ENCODE data around the gene PLA1A.
"Not testable (repeated sequence)": the region's sequence is repeated elsewhere in the genome, so short reads cannot be mapped to it uniquely, and the experiment has no call there.

PLA1A gene, protein sequence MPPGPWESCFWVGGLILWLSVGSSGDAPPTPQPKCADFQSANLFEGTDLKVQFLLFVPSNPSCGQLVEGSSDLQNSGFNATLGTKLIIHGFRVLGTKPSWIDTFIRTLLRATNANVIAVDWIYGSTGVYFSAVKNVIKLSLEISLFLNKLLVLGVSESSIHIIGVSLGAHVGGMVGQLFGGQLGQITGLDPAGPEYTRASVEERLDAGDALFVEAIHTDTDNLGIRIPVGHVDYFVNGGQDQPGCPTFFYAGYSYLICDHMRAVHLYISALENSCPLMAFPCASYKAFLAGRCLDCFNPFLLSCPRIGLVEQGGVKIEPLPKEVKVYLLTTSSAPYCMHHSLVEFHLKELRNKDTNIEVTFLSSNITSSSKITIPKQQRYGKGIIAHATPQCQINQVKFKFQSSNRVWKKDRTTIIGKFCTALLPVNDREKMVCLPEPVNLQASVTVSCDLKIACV

GRCh38 chr3:119597548-119598288 is at the start of gene PLA1A:
Gene PLA1A (plus strand): TSS chr3:119597885. CDS start chr3:119597914, 29 bp downstream.
- no peak for DNase-seq

- no peak for DNase-seq
Observed at GRCh38 chr3:119548341-119548740, 49.3 kb upstream of the PLA1A start.

- DNase-seq = no peak
Observed at GRCh38 chr3:119550192-119550910, 47.3 kb upstream of the PLA1A start.

DNA sequence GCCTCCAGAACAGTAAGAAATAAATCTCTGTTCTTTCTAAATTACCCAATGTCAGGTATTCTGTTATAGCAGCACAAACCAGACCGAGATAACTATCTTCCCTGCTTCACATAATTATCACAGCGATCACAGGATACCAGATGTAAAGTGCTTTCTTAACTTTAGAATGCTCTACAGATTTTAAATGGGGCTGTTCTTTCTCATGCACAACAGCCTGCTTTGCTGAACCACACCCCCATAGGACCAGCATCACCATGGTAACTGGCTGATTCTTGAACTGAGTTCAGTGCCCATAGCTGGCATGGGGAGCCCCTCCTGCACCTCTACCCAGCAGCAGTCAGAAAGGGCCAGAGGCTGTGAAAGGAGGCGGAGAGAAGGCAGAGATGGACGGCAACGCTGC is 46.1 kb upstream of the PLA1A start:
- no peak for DNase-seq

DNA sequence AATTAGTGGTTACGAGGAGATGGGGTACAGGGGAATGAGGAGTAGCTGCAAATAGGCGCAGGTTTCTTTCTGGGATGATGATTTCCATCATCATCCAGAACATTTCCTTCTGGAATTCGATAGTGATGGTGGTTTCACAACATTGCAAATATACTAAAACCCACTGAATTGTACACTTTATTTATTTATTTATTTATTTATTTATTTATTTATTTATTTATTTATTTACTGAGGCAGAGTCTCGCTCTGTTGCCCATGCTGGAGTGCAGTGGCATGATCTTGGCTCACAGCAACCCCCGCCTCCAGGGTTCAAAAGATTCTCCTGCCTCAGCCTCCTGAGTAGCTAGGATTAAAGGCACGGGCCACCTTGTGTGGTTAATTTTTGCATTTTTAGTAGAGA is 44.8 kb upstream of the PLA1A start:
- not testable (repeated sequence) for DNase-seq

- no peak for DNase-seq
Observed at GRCh38 chr3:119553823-119554415, 43.8 kb upstream of the PLA1A start.

DNA sequence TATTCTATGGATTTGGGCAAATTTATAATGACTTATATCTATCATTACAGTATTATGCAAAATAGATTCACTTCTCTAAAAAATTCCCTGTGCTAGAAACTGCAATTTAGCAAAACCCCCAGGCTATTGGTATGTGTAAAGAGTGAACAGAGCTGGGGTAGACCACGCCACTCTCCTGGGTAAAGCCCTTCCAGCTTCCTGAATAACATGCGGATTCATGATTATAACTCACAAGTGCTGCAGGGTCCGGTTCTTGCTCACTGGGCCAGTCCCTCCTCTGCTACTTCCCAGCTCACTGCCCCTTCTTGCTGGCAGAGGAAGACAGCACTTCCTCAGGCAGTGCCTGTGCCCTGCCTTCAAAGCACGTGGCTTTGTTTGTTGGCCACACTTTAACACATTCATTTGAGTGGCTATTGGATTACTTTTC is 42.4 kb upstream of the PLA1A start:
- no peak for DNase-seq

DNA sequence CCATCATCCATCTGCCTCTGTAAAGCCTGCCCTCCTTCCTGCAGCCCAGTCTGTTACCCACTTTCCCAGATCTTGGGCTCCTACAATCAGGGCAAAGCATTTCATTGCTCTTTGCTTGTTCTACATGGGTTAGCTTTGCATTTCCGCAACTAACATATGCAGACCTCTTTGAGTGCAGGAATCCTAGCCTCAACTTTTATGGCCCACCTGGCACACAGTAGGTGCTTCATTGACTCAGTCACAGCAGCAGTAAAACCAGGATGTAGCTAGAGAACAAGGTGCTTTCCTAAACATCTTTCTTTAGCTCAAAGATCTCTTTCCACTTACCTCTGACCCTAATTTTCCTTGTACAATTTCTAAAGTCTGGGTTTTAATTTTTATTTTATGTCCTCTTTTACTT is 41.8 kb upstream of the PLA1A start:
- no peak for DNase-seq

- no peak for DNase-seq
Observed at GRCh38 chr3:119557192-119557876, 40.4 kb upstream of the PLA1A start.

- DNase-seq = no peak
Observed at GRCh38 chr3:119557877-119558269, 39.8 kb upstream of the PLA1A start.

- DNase-seq = no peak
Observed at GRCh38 chr3:119558626-119559317, 38.9 kb upstream of the PLA1A start.

GRCh38 chr3:119559441-119559963 is 38.2 kb upstream of the PLA1A start, which contains the start of gene CD80:
Gene CD80 (minus strand): TSS chr3:119559614. CDS start chr3:119557728, 1,886 bp downstream.
- no peak for DNase-seq

DNA sequence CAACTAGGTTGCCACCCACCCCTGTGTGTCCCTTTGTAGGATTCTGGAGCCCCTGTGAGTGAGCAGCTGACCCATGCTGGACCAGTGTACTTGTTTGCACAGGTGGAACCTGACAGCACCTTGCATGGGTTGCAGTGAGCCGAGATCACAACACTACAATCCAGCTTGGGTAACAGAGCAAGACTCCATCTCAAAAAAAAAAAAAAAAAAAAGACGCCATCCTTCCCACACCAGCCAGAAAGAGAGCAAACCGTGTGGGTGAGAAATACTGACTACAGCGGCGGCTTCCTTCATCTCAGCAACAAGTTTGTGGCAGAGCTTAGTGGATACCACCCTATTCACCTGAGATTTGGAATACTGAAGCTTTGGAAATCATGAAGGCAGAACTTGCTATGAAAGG is 37.5 kb upstream of the PLA1A start:
- DNase-seq = no peak

- DNase-seq = no peak
Observed at GRCh38 chr3:119562307-119562961, 35.3 kb upstream of the PLA1A start.

- not testable (repeated sequence) for DNase-seq
Observed at GRCh38 chr3:119563334-119563733, 34.4 kb upstream of the PLA1A start.

- DNase-seq = no peak
Observed at GRCh38 chr3:119569156-119569555, 28.5 kb upstream of the PLA1A start.

- no peak for DNase-seq
Observed at GRCh38 chr3:119570229-119570628, 27.5 kb upstream of the PLA1A start.

GRCh38 chr3:119571230-119571629 is 26.5 kb upstream of the PLA1A start:
- no peak for DNase-seq

DNA sequence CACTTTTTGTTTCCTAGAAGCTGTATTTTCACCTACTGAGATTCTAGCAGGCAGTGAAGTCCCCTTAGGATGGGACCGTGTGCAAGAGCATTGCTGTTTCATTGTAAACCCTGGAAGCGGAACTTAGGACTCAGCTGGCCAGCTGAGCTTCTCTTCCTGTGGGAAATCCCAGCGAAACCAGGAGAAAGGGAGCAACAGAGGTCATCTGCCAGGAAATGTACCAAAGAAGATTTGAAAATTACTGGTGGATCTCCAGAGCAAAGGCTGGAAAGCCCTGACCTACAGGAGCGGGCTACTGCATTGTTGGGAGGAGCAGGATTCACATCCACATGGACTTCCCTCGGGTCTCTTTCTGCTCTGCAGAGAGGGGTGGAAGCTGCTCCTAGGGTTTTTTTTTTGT is 26.0 kb upstream of the PLA1A start:
- DNase-seq = no peak

DNA sequence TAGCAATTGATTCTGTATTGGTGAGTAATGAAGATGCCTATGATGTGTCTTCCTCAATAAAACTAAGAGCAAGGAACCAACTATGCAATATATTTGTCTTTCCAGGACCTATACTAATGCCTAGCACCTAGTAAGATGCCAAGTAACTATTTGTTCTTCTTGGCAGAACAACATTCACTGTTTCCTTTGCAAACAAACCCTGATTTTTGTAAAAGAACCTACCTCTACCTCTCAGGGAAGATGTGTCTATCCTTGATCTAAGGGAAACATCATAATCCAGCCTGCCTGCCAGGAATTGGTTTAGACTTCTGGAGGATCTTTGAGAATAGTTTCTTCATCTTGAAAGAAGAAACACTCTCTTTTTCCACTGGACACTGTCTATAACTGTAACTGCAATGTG is 22.2 kb upstream of the PLA1A start:
- DNase-seq = no peak

All from NCI-H2227 treated with DMSO at 0.1 percent for 48 hours (cell line).